ENCODE measurements around the gene ZNF462.
A peak's percentile ranks its signal among the peaks of the same experiment; 100 is the strongest.
"Not testable (repeated sequence)": the region's sequence is repeated elsewhere in the genome, so short reads cannot be mapped to it uniquely, and the experiment has no call there.

The ZNF462 gene

GRCh38 chr9:106966481-106966880 is 103.5 kb downstream of the ZNF462 start:
- DNase-seq, result no peak

GRCh38 chr9:106969696-106970095 is 106.7 kb downstream of the ZNF462 start:
- DNase-seq, result no peak

- peak; percentile 43 for DNase-seq
Measured at GRCh38 chr9:106970219-106970975, 107.4 kb downstream of the ZNF462 start.

GRCh38 chr9:106970976-106971457 is 108.1 kb downstream of the ZNF462 start:
- DNase-seq, result no peak

GRCh38 chr9:106972082-106972481 is 109.1 kb downstream of the ZNF462 start:
- no peak for DNase-seq

GRCh38 chr9:106974341-106974740 is 111.4 kb downstream of the ZNF462 start:
- no peak for DNase-seq

GRCh38 chr9:106976772-106977171 is 113.8 kb downstream of the ZNF462 start:
- no peak for DNase-seq

- no peak for DNase-seq
Measured at GRCh38 chr9:106980551-106981101, 117.7 kb downstream of the ZNF462 start.

GRCh38 chr9:106981396-106982287 is 118.7 kb downstream of the ZNF462 start:
- DNase-seq, result no peak

GRCh38 chr9:106982636-106983035 is 119.7 kb downstream of the ZNF462 start:
- DNase-seq, result no peak

- DNase-seq, result no peak
Measured at GRCh38 chr9:106983346-106983745, 120.4 kb downstream of the ZNF462 start.

GRCh38 chr9:106989904-106990303 is 126.9 kb downstream of the ZNF462 start:
- not testable (repeated sequence) for DNase-seq

- no peak for DNase-seq
Measured at GRCh38 chr9:106992186-106992585, 129.2 kb downstream of the ZNF462 start.

GRCh38 chr9:106993603-106994002 is 130.6 kb downstream of the ZNF462 start:
- no peak for DNase-seq

- DNase-seq, result no peak
Measured at GRCh38 chr9:106994463-106994862, 131.5 kb downstream of the ZNF462 start.

- DNase-seq, result no peak
Measured at GRCh38 chr9:107000218-107000617, 137.3 kb downstream of the ZNF462 start.

- DNase-seq, result no peak
Measured at GRCh38 chr9:107005201-107005600, 142.2 kb downstream of the ZNF462 start.

GRCh38 chr9:107007402-107007801 is 144.4 kb downstream of the ZNF462 start:
- DNase-seq, result no peak

- peak; percentile 32 for DNase-seq
Measured at GRCh38 chr9:107008011-107008410, 145.0 kb downstream of the ZNF462 start.

GRCh38 chr9:107008447-107008846 is 145.5 kb downstream of the ZNF462 start:
- DNase-seq, result no peak

GRCh38 chr9:107016383-107016782 is 153.4 kb downstream of the ZNF462 start:
- DNase-seq, result no peak

- peak; percentile 34 for DNase-seq
Measured at GRCh38 chr9:107018861-107019545, 156.0 kb downstream of the ZNF462 start.

GRCh38 chr9:107020040-107020530 is 157.1 kb downstream of the ZNF462 start:
- peak; percentile 83 for DNase-seq
